ENCODE results near the gene LEF1. TPM values are rescaled to one million over a fixed set of nuclear protein-coding genes. Genes with fewer than 3 reads are reported as not detected.
"Not testable (repeated sequence)": the region's sequence is repeated elsewhere in the genome, so short reads cannot be mapped to it uniquely, and the experiment has no call there.

The LEF1 gene
- total RNA-seq, 1 donor from 2014 or later, result not detected

GRCh38 chr4:108068442-108068841 lies 100.3 kb downstream of the LEF1 start:
- no peak for DNase-seq (ENCODE audit: low read depth, low spot score)

- DNase-seq (ENCODE audit: low read depth, low spot score), result no peak
Measured at GRCh38 chr4:108060686-108061321, 107.9 kb downstream of the LEF1 start.

DNA sequence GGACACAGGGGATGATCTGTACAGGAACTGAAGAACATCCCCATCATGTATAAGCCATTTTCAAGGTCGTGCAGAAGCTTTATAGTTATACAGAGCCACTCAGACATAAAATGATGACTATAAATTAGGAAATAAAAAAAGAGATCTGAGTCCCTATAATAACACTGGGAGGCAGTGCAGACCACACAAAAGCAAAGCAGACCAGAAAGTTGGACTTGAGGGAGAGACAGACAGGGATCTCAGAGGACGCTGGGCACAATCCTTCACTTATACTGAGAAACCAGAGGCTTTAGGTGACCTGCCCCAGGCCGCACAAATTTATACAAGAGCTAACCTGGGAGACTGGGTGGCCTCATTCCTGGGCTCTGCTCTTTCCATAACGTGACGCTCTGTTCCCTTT lies 108.6 kb downstream of the LEF1 start:
- no peak for DNase-seq (ENCODE audit: low read depth, low spot score)

- DNase-seq (ENCODE audit: low read depth, low spot score), result no peak
Measured at GRCh38 chr4:108058685-108059440, 109.9 kb downstream of the LEF1 start.

GRCh38 chr4:108056418-108056817 lies 112.3 kb downstream of the LEF1 start:
- DNase-seq (ENCODE audit: low read depth, low spot score), result no peak

DNA sequence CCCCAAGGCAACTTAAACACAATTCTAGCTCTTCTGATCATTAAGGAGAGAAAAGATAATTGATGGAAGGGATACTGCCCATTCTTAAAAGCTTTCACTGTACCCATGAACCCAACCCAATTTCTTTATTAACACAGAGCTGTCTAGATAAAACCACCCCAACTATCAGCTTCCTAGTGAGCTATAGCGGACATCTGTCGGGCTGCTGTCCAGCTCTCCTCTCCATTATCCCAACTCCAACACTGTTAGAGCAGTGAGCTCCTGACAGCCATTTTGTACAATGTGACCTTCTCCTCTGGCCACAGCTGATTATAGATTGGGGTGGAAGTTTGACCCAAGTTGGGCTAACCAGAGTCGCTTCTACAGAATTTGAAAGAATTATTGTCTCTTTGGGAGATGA lies 112.9 kb downstream of the LEF1 start:
- DNase-seq (ENCODE audit: low read depth, low spot score), result no peak

DNA sequence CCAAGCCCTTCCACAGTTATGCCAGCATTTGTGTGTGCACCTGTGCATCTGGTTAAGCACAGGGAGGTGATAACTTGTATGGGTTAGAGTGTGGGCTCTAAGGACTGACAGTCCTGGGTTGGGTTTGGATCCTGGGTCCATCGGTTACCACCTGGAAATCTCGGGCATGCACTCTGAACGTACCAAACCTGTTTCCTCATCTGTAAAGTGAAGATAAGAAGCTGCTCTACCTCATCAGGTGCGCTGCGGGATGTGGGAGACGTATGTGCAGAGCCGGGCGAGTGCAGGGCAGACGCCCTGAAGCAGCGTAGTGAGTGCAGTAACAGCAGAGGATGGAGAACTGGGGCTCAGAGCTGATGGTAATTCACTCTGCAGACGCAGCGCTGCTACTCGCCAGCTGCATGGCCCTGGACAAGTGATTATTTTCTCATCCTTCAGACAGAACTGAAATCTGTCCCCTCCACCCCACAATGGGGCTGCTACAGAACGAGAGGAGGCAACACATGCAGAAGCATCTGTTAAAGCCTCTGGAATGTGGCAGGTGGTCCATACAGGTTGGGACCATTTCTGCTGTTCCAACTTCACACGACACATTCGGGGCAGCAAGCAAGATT lies 114.6 kb downstream of the LEF1 start:
- no peak for DNase-seq (ENCODE audit: low read depth, low spot score)

- no peak for DNase-seq (ENCODE audit: low read depth, low spot score)
Measured at GRCh38 chr4:108053251-108053711, 115.5 kb downstream of the LEF1 start.

- DNase-seq (ENCODE audit: low read depth, low spot score), result no peak
Measured at GRCh38 chr4:108052558-108053120, 116.1 kb downstream of the LEF1 start.

GRCh38 chr4:108051343-108051742 lies 117.4 kb downstream of the LEF1 start:
- DNase-seq (ENCODE audit: low read depth, low spot score), result no peak

DNA sequence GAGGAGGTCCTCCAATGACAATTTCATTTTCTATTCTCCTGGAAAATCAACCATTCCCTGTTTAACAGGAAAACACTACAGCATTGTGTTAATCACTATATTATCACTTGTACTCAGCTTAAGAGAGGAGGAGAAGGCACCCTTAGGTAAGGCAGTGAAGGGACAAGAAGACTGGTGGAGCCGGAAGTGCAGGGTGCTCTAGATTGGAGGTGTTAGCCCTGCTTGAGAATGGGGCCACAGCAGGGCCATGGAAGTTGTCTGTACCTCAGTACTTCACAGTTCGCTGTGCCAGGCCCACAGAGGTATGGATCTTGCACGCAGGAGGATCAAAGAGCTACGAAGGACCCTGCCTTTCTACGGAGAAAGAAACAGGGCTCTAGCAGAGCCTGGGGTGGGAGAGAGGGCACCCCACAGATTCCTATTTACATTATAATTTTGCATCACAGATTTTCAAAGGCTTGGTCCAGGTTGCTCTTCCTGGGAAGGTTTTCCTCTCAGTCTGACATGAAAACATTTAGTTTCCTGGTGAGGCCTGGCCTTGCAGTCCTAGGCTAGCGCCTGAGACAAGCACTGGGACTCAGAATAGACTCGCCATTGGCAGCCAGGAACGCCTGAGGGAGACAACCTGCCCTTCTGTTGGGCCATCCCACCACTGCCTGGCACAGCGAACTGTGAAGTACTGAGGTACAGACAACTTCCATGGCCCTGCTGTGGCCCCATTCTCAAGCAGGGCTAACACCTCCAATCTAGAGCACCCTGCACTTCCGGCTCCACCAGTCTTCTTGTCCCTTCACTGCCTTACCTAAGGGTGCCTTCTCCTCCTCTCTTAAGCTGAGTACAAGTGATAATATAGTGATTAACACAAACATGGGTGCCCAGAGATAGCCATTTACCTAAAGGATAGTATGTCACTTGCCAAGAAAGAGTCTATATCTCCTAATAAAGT lies 118.3 kb downstream of the LEF1 start:
- not testable (repeated sequence) for DNase-seq (ENCODE audit: low read depth, low spot score)

DNA sequence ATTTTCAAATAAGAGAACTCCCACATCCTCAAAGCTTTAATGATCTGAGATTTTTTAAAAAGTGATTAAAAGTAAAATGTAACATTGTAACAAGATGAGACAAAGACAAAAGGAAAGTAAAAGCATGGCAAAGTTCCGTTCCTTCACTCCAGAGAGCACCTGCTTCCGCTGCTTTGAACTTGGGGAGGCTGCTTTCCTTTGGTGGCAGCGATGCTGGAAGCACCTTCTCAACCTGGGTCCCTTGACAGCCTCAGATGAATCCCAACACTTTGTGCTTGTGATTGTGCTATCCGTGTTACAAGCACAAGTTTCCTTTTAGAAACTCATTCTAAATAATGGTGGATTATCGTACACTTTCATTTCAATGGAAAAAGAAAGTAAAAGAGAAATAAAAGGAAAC lies 119.3 kb downstream of the LEF1 start:
- DNase-seq (ENCODE audit: low read depth, low spot score), result no peak

DNA sequence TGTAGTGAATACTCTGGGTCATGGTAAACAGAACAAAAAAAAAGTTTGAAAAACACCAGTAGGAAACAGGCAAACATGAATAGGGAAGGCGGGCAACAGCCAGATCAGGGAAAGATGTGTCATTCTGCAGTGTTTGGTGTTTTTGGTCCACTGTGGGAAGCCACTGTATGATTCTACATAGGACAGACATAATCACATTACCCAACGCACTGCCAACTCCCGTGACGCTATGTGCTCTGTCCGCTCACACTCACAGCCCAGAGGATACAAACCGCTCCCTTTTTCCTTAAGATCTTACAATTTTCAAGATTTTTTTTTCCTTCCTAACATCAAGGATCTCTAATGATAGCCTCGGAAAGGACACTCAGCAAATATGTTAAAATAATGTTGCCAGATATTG lies 119.7 kb downstream of the LEF1 start:
- no peak for DNase-seq (ENCODE audit: low read depth, low spot score)

DNA sequence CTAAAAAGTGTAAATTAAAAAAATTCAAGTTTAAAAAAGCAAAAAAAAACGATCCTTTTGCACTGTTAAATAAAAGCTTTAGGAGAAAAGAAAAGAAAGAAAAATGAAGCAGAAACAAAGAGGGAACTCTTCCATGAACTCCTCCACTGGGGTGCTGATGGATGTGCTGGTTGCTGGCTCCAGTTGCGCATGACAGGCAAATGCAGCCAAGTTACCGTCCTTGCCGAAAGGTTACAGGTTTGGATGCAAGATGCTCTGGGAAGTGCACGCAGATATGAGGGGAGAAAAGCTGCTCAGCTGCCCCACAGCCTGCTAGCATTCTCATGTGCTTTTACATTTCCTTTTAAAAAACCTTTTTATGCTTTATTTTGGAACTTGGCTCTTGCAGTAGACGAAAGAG lies 120.6 kb downstream of the LEF1 start:
- DNase-seq (ENCODE audit: low read depth, low spot score), result no peak

- no peak for DNase-seq (ENCODE audit: low read depth, low spot score)
Measured at GRCh38 chr4:108047199-108047598, 121.5 kb downstream of the LEF1 start.

DNA sequence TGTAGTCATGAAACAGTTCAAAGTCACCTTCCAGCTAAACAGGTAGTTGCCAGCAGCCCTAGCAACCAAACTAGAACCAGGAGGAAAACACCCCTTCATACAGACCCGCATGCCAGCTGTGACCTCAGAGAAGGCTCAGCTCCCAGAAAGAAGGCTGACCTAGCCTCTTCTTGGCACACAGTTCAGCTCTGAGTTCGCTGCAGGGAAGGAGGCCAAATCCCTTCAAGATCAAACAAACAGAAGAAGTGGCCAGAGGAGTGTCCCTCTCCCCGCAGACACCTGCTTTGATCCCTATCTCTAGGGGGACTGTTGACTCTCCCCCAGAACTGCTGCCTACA lies 123.1 kb downstream of the LEF1 start:
- no peak for DNase-seq (ENCODE audit: low read depth, low spot score)

DNA sequence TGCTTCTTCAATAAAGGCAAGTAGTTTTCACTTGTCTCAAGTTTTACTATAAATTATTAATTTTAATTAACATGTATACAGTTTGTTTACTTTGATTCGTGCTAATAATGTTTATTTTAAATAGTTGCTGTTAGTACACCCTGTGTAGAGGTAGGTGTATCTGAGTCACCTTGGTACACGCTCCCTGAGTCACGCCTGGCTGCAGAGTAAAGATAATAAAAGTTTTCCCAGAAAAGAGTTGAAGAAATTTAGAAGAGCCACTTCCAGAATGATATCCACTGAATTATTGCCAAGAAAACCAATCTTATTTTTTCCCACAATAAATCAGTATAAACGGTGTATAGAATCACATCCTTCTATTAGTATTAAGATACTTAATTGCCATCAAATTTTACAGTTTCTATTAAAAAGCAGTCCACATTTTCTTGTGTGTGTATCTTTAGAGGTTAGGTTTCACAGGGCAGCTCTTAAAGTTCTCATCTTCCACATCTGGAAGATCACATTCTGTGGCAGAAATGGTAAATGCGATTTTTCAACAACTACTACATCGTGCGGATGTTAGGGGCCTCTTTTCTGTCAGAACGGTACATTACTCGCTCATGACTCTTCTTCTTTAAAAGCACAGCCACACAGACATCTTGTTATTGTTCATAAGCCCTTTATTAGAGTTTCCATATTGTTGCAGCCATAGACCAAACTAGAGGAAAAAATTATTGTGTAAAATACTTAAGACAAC lies 123.6 kb downstream of the LEF1 start:
- DNase-seq (ENCODE audit: low read depth, low spot score), result no peak

DNA sequence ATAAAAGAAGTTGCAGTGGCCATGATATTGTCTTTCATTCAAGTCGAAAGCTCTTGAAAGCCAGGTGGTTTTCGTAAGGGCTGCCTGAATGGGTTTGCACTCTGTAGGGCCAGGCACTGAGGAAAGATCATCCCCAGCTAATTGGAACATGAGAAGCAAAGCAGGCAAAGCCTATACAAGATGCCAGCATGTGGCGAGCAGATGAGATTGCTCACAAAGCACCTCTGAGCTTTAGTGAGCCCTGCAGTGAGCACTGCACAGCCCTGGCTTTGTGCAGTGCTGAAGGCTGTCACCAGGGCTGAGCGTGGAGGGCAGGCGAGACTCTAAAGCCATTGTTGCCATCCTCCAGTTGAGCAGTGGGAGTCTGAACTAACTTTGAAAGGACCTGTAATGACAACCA lies 125.2 kb downstream of the LEF1 start:
- DNase-seq (ENCODE audit: low read depth, low spot score), result no peak

GRCh38 chr4:108042927-108043326 lies 125.8 kb downstream of the LEF1 start:
- DNase-seq (ENCODE audit: low read depth, low spot score), result no peak

DNA sequence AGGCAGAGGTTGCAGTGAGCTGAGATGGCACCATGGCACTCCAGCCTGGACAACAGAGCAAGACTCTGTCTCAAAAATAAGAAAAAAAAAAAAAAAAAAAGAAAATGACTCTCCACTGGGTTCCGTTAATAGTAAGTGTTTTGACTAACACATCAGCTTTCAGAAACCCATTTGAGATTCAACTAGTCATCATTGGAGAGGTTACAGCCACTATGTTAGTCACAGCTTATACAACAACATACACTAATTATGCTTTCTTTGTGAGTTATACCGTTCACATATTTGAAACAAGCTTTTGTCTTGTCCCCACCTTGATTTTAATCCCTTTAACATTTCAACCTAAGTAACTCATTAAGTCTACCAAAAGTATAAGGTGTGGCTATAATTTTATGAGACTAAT lies 130.8 kb downstream of the LEF1 start:
- no peak for DNase-seq (ENCODE audit: low read depth, low spot score)

GRCh38 chr4:108036213-108036612 lies 132.5 kb downstream of the LEF1 start:
- no peak for DNase-seq (ENCODE audit: low read depth, low spot score)
